OCI-LY3 (cell line): ENCODE data around the gene BRINP3.

ENCODE experiments used
- EZH2phosphoT487 ChIP-seq: fragments of 200-600 bp; shearing (Covaris generic); IDR thresholded peaks from 2 replicates; pipeline ENCODE4 v1.6.1; 2018; ENCODE audit warnings: antibody characterized with exemption, mixed run types, low read depth
- TF ChIP-seq, protein P1 (sequence below): fragments of 200-600, 300-600 bp; sonication (generic); IDR thresholded peaks from 2 replicates; pipeline ENCODE4 v1.5.1; 2014; ENCODE audit warnings: antibody characterized with exemption, low read length, low read depth

DNA sequence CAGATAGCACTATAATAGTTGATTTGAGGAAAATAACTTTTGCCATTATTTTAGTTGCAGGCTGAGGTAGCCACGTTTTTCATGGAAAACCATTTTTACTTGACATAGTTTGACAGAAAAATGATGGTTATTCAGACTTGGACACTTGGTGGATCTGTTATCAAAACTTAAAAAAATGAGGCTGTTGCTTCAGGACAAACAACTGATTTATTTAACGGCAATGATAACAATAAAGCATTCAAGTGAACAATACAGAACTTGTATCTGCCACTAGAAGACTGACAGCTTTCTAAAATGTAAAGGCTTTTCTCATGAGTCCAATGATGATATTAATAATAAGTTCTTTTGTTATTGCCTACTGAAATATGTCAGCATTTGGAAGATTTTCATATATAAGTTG, 322.9 kb downstream of the BRINP3 start:
- TF ChIP-seq, protein P1, sequence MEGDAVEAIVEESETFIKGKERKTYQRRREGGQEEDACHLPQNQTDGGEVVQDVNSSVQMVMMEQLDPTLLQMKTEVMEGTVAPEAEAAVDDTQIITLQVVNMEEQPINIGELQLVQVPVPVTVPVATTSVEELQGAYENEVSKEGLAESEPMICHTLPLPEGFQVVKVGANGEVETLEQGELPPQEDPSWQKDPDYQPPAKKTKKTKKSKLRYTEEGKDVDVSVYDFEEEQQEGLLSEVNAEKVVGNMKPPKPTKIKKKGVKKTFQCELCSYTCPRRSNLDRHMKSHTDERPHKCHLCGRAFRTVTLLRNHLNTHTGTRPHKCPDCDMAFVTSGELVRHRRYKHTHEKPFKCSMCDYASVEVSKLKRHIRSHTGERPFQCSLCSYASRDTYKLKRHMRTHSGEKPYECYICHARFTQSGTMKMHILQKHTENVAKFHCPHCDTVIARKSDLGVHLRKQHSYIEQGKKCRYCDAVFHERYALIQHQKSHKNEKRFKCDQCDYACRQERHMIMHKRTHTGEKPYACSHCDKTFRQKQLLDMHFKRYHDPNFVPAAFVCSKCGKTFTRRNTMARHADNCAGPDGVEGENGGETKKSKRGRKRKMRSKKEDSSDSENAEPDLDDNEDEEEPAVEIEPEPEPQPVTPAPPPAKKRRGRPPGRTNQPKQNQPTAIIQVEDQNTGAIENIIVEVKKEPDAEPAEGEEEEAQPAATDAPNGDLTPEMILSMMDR = no peak
- no peak for TF ChIP-seq EZH2phosphoT487
